Spleen (tissue), 7 donors: ENCODE results near the gene GPRIN1.
A peak's percentile ranks its signal among the peaks of the same experiment; 100 is the strongest.

Experiments
- CTCF ChIP-seq, 11 experiments: fragments of 200-600 bp in 7 of 11; fragments of 450-650 bp in 4 of 11; sonication (generic) in 4 of 11; IDR thresholded peaks in 8 of 11; conservative IDR thresholded peaks in 3 of 11; 1 replicate in 7 of 11; 2 replicates in 4 of 11; pipeline versions ENCODE4 v1.4.0 to v1.8.0; 2016 to 2021; ENCODE audit warnings: antibody characterized with exemption in 11 of 11, inconsistent platforms in 4 of 11, mild to moderate bottlenecking in 1 of 11
- POLR2A ChIP-seq, 3 donors: fragments of 450-650 bp; IDR thresholded peaks; one replicate each; pipeline ENCODE4 v1.5.1; 2017; ENCODE audit warnings: antibody characterized with exemption in 3 of 3, mild to moderate bottlenecking in 1 of 3
- POLR2AphosphoS5 ChIP-seq, 3 donors: sonication (generic); formaldehyde crosslinking; IDR thresholded peaks; one replicate each; pipeline ENCODE4 v1.5.1; 2017; ENCODE audit warnings: antibody characterized with exemption in 3 of 3
- donor health status: DM: no; HTN: no; CAD: no; lungs with moderate emphysema.
- donor health status: DM: no; HTN: no; CAD: no.
- donor health status: DM: no; HTN: no; CAD: no.

- TF ChIP-seq CTCF (IDR thresholded peaks at IDR 0.05 in 8 of 11, conservative IDR thresholded peaks at IDR 0.05 in 3 of 11): peak; percentile 52 to 92 (median 80)
- TF ChIP-seq POLR2AphosphoS5 (IDR thresholded peaks at IDR 0.05): peak in 2 of 3 donors; percentile 46 to 49
- TF ChIP-seq POLR2A (IDR thresholded peaks at IDR 0.05): no peak
Measured at GRCh38 chr5:176658007-176658599, 48.1 kb upstream of the GPRIN1 start.
